Loucy (cell line): ENCODE results near the gene VN1R5.

Experiments
- H2AFZ ChIP-seq: fragments of 200-600 bp; sonication (generic); 2 replicates; pipeline ENCODE4 v1.6.0; 2016; ENCODE audit warnings: antibody characterized with exemption, mild to moderate bottlenecking, low read length, moderate library complexity
- H3F3A ChIP-seq: fragments of 200-600 bp; 2 replicates; pipeline ENCODE4 v1.6.0; 2016; ENCODE audit warnings: antibody characterized with exemption, low read depth, mild to moderate bottlenecking
- H3K27me3 ChIP-seq: fragments of 200-600 bp; sonication (generic); 2 replicates; pipeline ENCODE4 v1.6.1; 2014; ENCODE audit warnings: low read length, mild to moderate bottlenecking; ENCODE audit not compliant: insufficient read depth, poor library complexity, severe bottlenecking
- H3K36me3 ChIP-seq: fragments of 200-600 bp; sonication (generic); 2 replicates; pipeline ENCODE4 v1.6.1; 2016; ENCODE audit warnings: low read length; ENCODE audit not compliant: insufficient read depth
- H3K4me1 ChIP-seq: fragments of 200-600 bp; sonication (generic); 2 replicates; pipeline ENCODE4 v1.5.1; 2014; ENCODE audit warnings: low read length, mild to moderate bottlenecking; ENCODE audit not compliant: insufficient read depth, poor library complexity, severe bottlenecking
- H3K4me2 ChIP-seq: fragments of 200-600 bp; sonication (generic); 2 replicates; pipeline ENCODE4 v1.6.0; 2014; ENCODE audit warnings: antibody characterized with exemption, low read length, low read depth, mild to moderate bottlenecking; ENCODE audit not compliant: poor library complexity, severe bottlenecking
- H3K4me3 ChIP-seq: fragments of 200-600 bp; sonication (generic); 2 replicates; pipeline ENCODE4 v1.5.1; 2014; ENCODE audit warnings: low read length, mild to moderate bottlenecking, mixed read lengths; ENCODE audit not compliant: poor library complexity, severe bottlenecking
- H3K79me2 ChIP-seq: fragments of 200-600 bp; sonication (generic); 2 replicates; pipeline ENCODE4 v1.6.1; 2014; ENCODE audit warnings: low read length; ENCODE audit not compliant: insufficient read depth
- H3K9ac ChIP-seq: fragments of 200-600 bp; sonication (generic); 2 replicates; pipeline ENCODE4 v1.6.0; 2014; ENCODE audit warnings: mild to moderate bottlenecking, low read depth, low read length, moderate library complexity; ENCODE audit not compliant: poor library complexity, severe bottlenecking
- H3K9me2 ChIP-seq: fragments of 200-600 bp; sonication (generic); replicated peaks from 2 replicates; pipeline ENCODE4 v1.6.1; 2016; ENCODE audit warnings: low read depth, low read length, mixed read lengths
- H3K9me3 ChIP-seq: fragments of 200-600 bp; sonication (generic); 2 replicates; pipeline ENCODE4 v1.6.1; 2014; ENCODE audit warnings: mild to moderate bottlenecking, antibody characterized with exemption, low read length, low read depth; ENCODE audit not compliant: insufficient read depth
- H4K20me1 ChIP-seq: fragments of 200-600 bp; sonication (generic); 2 replicates; pipeline ENCODE4 v1.6.0; 2014; ENCODE audit warnings: antibody characterized with exemption, low read length, mild to moderate bottlenecking; ENCODE audit not compliant: insufficient read depth, poor library complexity, severe bottlenecking
- EZH2phosphoT487 ChIP-seq: fragments of 200-600 bp; IDR thresholded peaks from 2 replicates; pipeline ENCODE4 v1.6.1; 2018; ENCODE audit warnings: antibody characterized with exemption, mild to moderate bottlenecking, moderate library complexity, borderline replicate concordance
- TF ChIP-seq, protein P1 (sequence below): fragments of 200-600 bp; sonication (generic); conservative IDR thresholded peaks from 2 replicates; pipeline ENCODE4 v1.5.1; 2014; ENCODE audit warnings: mild to moderate bottlenecking, antibody characterized with exemption, low read length

The VN1R5 gene

DNA sequence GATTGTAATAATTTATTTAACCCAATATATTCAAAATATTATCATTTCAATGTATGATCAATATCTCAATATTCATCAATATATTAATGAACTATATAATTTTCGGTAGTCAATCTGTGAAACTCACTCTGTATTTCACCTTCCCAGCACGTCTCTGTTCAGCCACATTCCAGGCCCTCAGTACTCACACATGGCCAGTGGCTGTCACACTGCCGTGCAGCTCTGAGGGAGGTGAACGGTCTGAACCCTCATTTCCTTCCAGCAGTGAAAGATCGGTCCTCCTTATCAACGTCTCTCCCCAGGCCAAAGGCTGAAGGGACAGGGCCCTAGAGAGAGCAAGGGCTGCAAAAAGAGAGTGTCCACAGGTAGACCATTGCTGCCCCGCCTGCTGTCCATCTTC is 44.5 kb upstream of the VN1R5 start:
- H4K20me1 ChIP-seq: peaks cover 35% of the 10 kb centered on the region
- no peaks in the 10 kb centered on the region for H3K9me2 ChIP-seq
- H3F3A ChIP-seq: no peaks in the 10 kb centered on the region
- no peaks in the 10 kb centered on the region for H3K9me3 ChIP-seq
- peak overlapping the region; percentile 53 for H3K9ac ChIP-seq
- peaks cover 30% of the 10 kb centered on the region for H3K4me1 ChIP-seq
- H3K4me3 ChIP-seq: peak overlapping the region; percentile 94
- H3K36me3 ChIP-seq: no peaks in the 10 kb centered on the region
- no peaks in the 10 kb centered on the region for H3K27me3 ChIP-seq
- H3K4me2 ChIP-seq: peak overlapping the region; percentile 97
- TF ChIP-seq EZH2phosphoT487: no peak
- TF ChIP-seq, protein P1, sequence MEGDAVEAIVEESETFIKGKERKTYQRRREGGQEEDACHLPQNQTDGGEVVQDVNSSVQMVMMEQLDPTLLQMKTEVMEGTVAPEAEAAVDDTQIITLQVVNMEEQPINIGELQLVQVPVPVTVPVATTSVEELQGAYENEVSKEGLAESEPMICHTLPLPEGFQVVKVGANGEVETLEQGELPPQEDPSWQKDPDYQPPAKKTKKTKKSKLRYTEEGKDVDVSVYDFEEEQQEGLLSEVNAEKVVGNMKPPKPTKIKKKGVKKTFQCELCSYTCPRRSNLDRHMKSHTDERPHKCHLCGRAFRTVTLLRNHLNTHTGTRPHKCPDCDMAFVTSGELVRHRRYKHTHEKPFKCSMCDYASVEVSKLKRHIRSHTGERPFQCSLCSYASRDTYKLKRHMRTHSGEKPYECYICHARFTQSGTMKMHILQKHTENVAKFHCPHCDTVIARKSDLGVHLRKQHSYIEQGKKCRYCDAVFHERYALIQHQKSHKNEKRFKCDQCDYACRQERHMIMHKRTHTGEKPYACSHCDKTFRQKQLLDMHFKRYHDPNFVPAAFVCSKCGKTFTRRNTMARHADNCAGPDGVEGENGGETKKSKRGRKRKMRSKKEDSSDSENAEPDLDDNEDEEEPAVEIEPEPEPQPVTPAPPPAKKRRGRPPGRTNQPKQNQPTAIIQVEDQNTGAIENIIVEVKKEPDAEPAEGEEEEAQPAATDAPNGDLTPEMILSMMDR: no peak
- H3K79me2 ChIP-seq: peaks cover 42% of the 10 kb centered on the region
- H2AFZ ChIP-seq: peak overlapping the region; percentile 61; the same call in 1 of the 2 replicates

DNA sequence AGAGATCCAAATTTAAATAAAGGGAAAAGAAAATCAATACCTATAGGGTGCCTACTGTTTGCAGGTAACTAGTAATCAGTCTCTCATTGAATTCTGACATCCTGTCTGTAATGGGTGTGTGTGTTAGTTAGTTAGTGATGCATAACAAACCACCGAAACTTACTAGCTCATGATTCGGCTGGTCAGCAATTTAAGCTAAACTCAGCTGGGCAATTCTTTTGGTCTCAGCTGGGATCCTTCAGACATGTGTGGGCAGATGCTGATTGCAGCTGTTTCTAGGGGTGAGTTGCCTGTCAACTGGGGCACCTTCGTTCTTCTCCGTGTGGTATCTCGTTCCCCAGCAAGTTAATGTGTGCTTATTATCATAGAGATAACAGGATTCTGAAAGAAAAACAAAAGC is 43.9 kb upstream of the VN1R5 start:
- no peak overlapping the region for H3K4me2 ChIP-seq
- no peak overlapping the region for H3K4me3 ChIP-seq
- H2AFZ ChIP-seq: peak overlapping the region; percentile 66

DNA sequence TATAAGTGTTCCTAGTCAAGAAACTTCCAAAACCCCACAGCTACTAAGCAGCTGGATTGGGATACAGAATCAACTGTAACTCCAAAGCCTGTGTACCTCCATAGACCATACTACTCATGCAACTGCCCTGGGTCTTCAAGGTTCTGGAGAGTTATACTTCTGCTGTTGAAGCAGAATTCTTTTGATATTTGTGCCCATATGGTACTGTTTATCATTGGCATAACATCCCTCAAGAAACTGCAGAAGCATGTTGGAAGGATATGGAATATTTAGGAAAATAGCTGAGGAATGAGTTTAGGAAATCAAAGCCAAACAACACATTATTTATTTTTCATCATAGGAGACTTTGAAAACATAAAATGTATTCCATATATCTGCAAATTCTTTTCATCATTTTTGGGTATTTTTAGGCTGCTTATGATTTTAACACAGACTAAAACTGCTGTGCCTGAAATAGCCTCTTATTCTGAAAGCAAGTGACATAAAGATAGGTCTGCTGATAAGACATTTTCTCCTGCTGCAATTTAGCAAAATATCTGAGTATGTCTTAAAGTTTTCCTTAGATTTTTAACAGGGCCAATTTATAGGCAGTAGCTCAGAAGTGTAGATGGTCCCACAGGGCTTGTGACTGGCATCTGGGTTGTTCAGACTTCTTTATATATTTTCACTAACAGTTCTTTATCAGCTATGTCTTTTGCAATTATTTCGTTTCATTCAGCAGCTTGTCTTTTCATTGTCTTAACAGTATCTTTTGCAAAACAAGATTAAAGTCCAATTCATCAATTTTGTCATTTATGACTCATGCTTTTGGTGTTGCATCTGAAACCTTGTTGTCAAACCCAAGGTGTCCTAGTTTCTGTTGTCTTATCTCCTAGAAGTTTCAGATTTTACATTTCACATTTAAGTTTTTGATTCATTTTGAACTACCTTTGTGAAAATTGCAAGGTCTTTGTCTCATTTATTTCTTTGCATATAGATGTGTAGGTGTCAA is 43.0 kb upstream of the VN1R5 start:
- Histone ChIP-seq H3K9me2 (no peaks in the 10 kb centered on the region), H3K4me3 (no peak overlapping the region), H3F3A (no peaks in the 10 kb centered on the region), H3K4me2 (no peak overlapping the region), H3K36me3 (no peaks in the 10 kb centered on the region), H3K4me1 (peaks cover 21% of the 10 kb centered on the region), H3K9me3 (no peaks in the 10 kb centered on the region), H3K79me2 (peaks cover 26% of the 10 kb centered on the region), H3K9ac (no peak overlapping the region), H2AFZ (peak overlapping the region; percentile 5; the same call in 1 of the 2 replicates), H3K27me3 (no peaks in the 10 kb centered on the region), H4K20me1 (peaks cover 23% of the 10 kb centered on the region)
- TF ChIP-seq, protein P1: no peak
- TF ChIP-seq EZH2phosphoT487: no peak

More for the DNA sequence above, 43.9 kb upstream of the VN1R5 start:
- Histone ChIP-seq H3K4me1 (peaks cover 27% of the 10 kb centered on the region), H3F3A (no peaks in the 10 kb centered on the region), H3K9me2 (no peaks in the 10 kb centered on the region), H4K20me1 (peaks cover 32% of the 10 kb centered on the region), H3K9me3 (no peaks in the 10 kb centered on the region), H3K27me3 (no peaks in the 10 kb centered on the region), H3K36me3 (no peaks in the 10 kb centered on the region), H3K9ac (peak overlapping the region; percentile 53), H3K79me2 (peaks cover 36% of the 10 kb centered on the region)
- TF ChIP-seq EZH2phosphoT487: no peak
- TF ChIP-seq, protein P1: no peak
